Testis (tissue), 2 donors: ENCODE results near the gene TRIM63.

Source experiments
- POLR2A ChIP-seq: fragments of 450-650 bp; IDR thresholded peaks from one replicate; pipeline ENCODE4 v1.6.1; 2017; ENCODE audit warnings: antibody characterized with exemption, mild to moderate bottlenecking, moderate library complexity
- TF ChIP-seq, protein P1 (sequence below), 3 experiments: fragments of 450-650 bp in 2 of 3; fragments of 200-600 bp in 1 of 3; sonication (generic) in 1 of 3; IDR thresholded peaks; one replicate each; pipeline ENCODE4 v1.5.1; 2016 to 2019; ENCODE audit warnings: antibody characterized with exemption in 3 of 3, mild to moderate bottlenecking in 2 of 3, moderate library complexity in 1 of 3

DNA sequence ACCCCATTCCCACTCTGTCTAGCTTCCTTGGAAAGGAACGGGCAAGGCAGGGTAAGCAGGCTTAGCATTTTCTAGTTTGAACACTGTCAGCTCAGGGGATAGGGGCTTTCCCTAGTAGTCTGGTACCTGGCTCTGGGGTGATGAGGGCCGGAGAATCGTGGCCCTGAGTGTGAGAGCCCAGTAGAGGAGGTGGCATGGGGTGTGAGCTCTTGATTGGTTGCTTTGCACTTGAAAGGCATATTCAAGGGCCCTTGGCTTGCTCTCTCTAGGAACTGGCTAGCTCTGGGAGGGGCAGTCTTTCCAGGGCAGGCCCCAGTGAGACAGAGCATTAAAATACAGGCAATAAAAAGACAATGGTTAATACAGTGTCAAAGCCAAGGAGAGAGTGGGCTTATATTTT lies 56.6 kb downstream of the TRIM63 start:
- TF ChIP-seq, protein P1, sequence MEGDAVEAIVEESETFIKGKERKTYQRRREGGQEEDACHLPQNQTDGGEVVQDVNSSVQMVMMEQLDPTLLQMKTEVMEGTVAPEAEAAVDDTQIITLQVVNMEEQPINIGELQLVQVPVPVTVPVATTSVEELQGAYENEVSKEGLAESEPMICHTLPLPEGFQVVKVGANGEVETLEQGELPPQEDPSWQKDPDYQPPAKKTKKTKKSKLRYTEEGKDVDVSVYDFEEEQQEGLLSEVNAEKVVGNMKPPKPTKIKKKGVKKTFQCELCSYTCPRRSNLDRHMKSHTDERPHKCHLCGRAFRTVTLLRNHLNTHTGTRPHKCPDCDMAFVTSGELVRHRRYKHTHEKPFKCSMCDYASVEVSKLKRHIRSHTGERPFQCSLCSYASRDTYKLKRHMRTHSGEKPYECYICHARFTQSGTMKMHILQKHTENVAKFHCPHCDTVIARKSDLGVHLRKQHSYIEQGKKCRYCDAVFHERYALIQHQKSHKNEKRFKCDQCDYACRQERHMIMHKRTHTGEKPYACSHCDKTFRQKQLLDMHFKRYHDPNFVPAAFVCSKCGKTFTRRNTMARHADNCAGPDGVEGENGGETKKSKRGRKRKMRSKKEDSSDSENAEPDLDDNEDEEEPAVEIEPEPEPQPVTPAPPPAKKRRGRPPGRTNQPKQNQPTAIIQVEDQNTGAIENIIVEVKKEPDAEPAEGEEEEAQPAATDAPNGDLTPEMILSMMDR (IDR thresholded peaks at IDR 0.05): no peak
- no peak for TF ChIP-seq POLR2A
